ENCODE data around the gene VPS13A. TPM values are rescaled to one million over a fixed set of nuclear protein-coding genes. Genes with fewer than 3 reads are reported as not detected.

Gene VPS13A
- total and polyA plus RNA-seq, 2 of the 13 experiments (the other 11 are each of a cell fraction or from before 2014, with no cell fraction given) = 20.4 to 20.7 TPM

DNA sequence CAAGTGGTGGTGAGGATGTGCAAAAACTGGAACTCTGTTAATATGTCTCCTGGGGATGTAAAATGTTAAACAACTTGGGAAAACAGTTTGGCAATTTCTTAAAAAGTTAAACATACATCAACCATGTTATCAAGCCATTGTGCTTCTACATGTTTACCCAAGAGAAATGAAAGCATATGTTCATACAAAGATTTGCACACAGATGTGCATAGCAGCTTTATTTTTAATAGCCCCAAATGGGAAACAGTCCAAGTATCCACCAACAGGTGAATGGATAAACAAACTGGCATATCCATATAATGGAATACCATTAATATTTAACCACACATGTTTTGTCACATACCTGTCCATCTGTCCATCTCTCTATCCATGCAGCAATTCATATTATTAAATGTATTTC is 6.2 kb downstream of the VPS13A start:
- DNase-seq (ENCODE audit: low spot score) = no peak
- H3K4me1 ChIP-seq (ENCODE audit: insufficient read depth, low read length) = peaks cover 57% of the 10 kb centered on the region
- no TSS peak for BruUV-seq (replicated peaks)
- no peak for FAIRE-seq
- ATAC-seq = no peak
- in situ Hi-C loops (cut with HindIII; ENCODE audit: extremely low pct_ligation_motif_present, low pct_unique_long_range_greater_than_20kb) = no loop called here
- peaks cover 91% of the 10 kb centered on the region for H3K79me2 ChIP-seq (ENCODE audit: insufficient read depth, low read length)
- POLR2A ChIA-PET = no interaction called here
- H3K4me3 ChIP-seq (replicated peaks in 1 of 3; ENCODE audit: insufficient read depth in 1 of 3, low read depth in 2 of 3, low read length in 3 of 3) = no peak overlapping the region
- H3K4me2 ChIP-seq (ENCODE audit: low read depth, low read length) = no peak overlapping the region
- no peak overlapping the region for H2AFZ ChIP-seq (ENCODE audit: low read length)
- H3K9ac ChIP-seq (ENCODE audit: insufficient read depth, low read depth, low read length) = no peak overlapping the region
- no peaks in the 10 kb centered on the region for H3K36me3 ChIP-seq (replicated peaks in 1 of 2; ENCODE audit: control insufficient read depth in 1 of 2, insufficient read depth in 2 of 2, low read length in 2 of 2)
- TF ChIP-seq TCF12 (IDR thresholded peaks at IDR 0.05) = no peak
- TF ChIP-seq TCF12 (CRISPR knock-in tag; IDR thresholded peaks at IDR 0.05) = no peak
- TF ChIP-seq ZNF782 (CRISPR knock-in tag; IDR thresholded peaks at IDR 0.05; ENCODE audit: borderline replicate concordance) = no peak
- no peak for TF ChIP-seq HNF4A (CRISPR knock-in tag; IDR thresholded peaks at IDR 0.05)
- TF ChIP-seq TAF1 (CRISPR knock-in tag; IDR thresholded peaks at IDR 0.05) = no peak
- no peak for TF ChIP-seq ZNF335 (CRISPR knock-in tag; IDR thresholded peaks at IDR 0.05)
- TF ChIP-seq PCBP1 (IDR thresholded peaks at IDR 0.05; ENCODE audit: borderline replicate concordance, low read depth, low read length) = no peak
- TF ChIP-seq ZNF430 (CRISPR knock-in tag; IDR thresholded peaks at IDR 0.05) = no peak
- TF ChIP-seq KDM2A (CRISPR knock-in tag; IDR thresholded peaks at IDR 0.05; ENCODE audit: borderline replicate concordance, low read depth) = no peak
- no peak for TF ChIP-seq ARNTL (CRISPR knock-in tag; IDR thresholded peaks at IDR 0.05)
- TF ChIP-seq ETV5 (CRISPR knock-in tag; IDR thresholded peaks at IDR 0.05; ENCODE audit: borderline replicate concordance) = no peak
- H3K9me3 ChIP-seq (ENCODE audit: low read length) = no peaks in the 10 kb centered on the region
- H3K27ac ChIP-seq (ENCODE audit: extremely low read length, insufficient read depth, low read length) = no peak overlapping the region
- H3K27me3 ChIP-seq (ENCODE audit: control insufficient read depth in 1 of 2, insufficient read depth in 2 of 2, low read length in 2 of 2) = no peaks in the 10 kb centered on the region
- peaks cover 23% of the 10 kb centered on the region for H4K20me1 ChIP-seq (ENCODE audit: insufficient read depth, low read length)
- intact Hi-C loops (cut with micrococcal nuclease; ENCODE audit: unreplicated experiment) = loop anchor here (2.0 kb wide), 1 partner anchor 15 kb away; no protein-coding TSS in a partner anchor
- CTCF ChIA-PET (ENCODE audit: low intra/inter-chr PET ratio, low total read pairs) = interaction anchor here (1.4 kb wide), 1 partner anchor 16 kb away, joined by 3 read pairs; no protein-coding TSS in a partner anchor

- Histone ChIP-seq H3K9ac (ENCODE audit: insufficient read depth, low read depth, low read length) (no peak overlapping the region), H2AFZ (ENCODE audit: low read length) (no peak overlapping the region), H3K27me3 (ENCODE audit: control insufficient read depth in 1 of 2, insufficient read depth in 2 of 2, low read length in 2 of 2) (no peaks in the 10 kb centered on the region), H3K4me3 (replicated peaks in 1 of 3; ENCODE audit: insufficient read depth in 1 of 3, low read depth in 2 of 3, low read length in 3 of 3) (no peak overlapping the region), H3K36me3 (replicated peaks in 1 of 2; ENCODE audit: control insufficient read depth in 1 of 2, insufficient read depth in 2 of 2, low read length in 2 of 2) (no peaks in the 10 kb centered on the region), H3K4me2 (ENCODE audit: low read depth, low read length) (no peak overlapping the region), H3K9me3 (ENCODE audit: low read length) (no peaks in the 10 kb centered on the region), H3K27ac (ENCODE audit: extremely low read length, insufficient read depth, low read length) (no peak overlapping the region), H3K79me2 (ENCODE audit: insufficient read depth, low read length) (peaks cover 87% of the 10 kb centered on the region), H4K20me1 (ENCODE audit: insufficient read depth, low read length) (peaks cover 13% of the 10 kb centered on the region), H3K4me1 (ENCODE audit: insufficient read depth, low read length) (peaks cover 27% of the 10 kb centered on the region)
- ChIA-PET POLR2A (interaction anchor here (0.7 kb wide), 1 partner anchor 745 kb away, joined by 3 read pairs; no protein-coding TSS in a partner anchor), CTCF (ENCODE audit: low intra/inter-chr PET ratio, low total read pairs) (no interaction called here)
- no peak for ATAC-seq
- WGBS (ENCODE audit: low lambda C conversion rate) = 91% methylated on average over 3 of the region's 3 CpGs
- no TSS peak for BruUV-seq (replicated peaks)
- DNase-seq (ENCODE audit: low spot score) = no peak
- in situ Hi-C loops (cut with HindIII; ENCODE audit: extremely low pct_ligation_motif_present, low pct_unique_long_range_greater_than_20kb) (no loop called here), intact Hi-C loops (cut with micrococcal nuclease; ENCODE audit: unreplicated experiment) (no loop called here)
- FAIRE-seq = no peak
- TF ChIP-seq JUNB (CRISPR knock-in tag; IDR thresholded peaks at IDR 0.05; ENCODE audit: borderline replicate concordance) (no peak), RARG (CRISPR knock-in tag; IDR thresholded peaks at IDR 0.05; ENCODE audit: low read depth) (no peak), BCLAF1 (IDR thresholded peaks at IDR 0.05) (no peak), ZNF770 (CRISPR knock-in tag; IDR thresholded peaks at IDR 0.05) (no peak)
These were observed 10.9 kb downstream of the VPS13A start for GRCh38 chr9:77188242-77188641.

Measured in HepG2 (cell line).